PC-9 (cell line): Measurements from ENCODE around the gene SLC7A14. TPM values are rescaled to one million over a fixed set of nuclear protein-coding genes. Genes with fewer than 3 reads are reported as not detected.

Experiments used
- BruUV-seq: library from RNA; stranded (reverse); fragments of 400-500 nt; replicated peaks from 2 replicates; lab custom pipeline; 2021; lab: Mats Ljungman, UMichigan
- CTCF ChIA-PET: fragments of 300-600 bp; sonication (Branson Sonifier 250); formaldehyde crosslinking; loops from one replicate; lab custom pipeline; 2022; ENCODE audit warnings: antibody characterized with exemption; lab: Charles Lee
- POLR2A ChIA-PET: fragments of 300-600 bp; sonication (Branson Sonifier 250); formaldehyde crosslinking; loops from one replicate; lab custom pipeline; 2022; ENCODE audit warnings: antibody characterized with exemption; ENCODE audit not compliant: unreplicated experiment; lab: Charles Lee
- DNase-seq, 2 experiments: peaks; one replicate each; pipeline versions ENCODE4 v3.0.0 to v3.0.0-alpha.2; 2015 to 2022; ENCODE audit warnings: mixed read lengths in 1 of 2
- H2AFZ ChIP-seq: fragments of 200-600 bp; sonication (generic); 2 replicates; pipeline ENCODE4 v1.8.1; 2017; ENCODE audit warnings: antibody characterized with exemption
- H3F3A ChIP-seq: fragments of 200-600 bp; sonication (generic); 2 replicates; pipeline ENCODE4 v1.8.1; 2017; ENCODE audit warnings: antibody characterized with exemption, mild to moderate bottlenecking, low read depth; ENCODE audit not compliant: insufficient read depth
- H3K27ac ChIP-seq: fragments of 200-600 bp; sonication (generic); 2 replicates; pipeline ENCODE4 v1.6.1; 2016; ENCODE audit warnings: mixed run types
- H3K27me3 ChIP-seq: fragments of 200-600 bp; sonication (generic); 2 replicates; pipeline ENCODE4 v1.6.1; 2016; ENCODE audit warnings: low read depth, mixed run types; ENCODE audit not compliant: insufficient read depth
- H3K36me3 ChIP-seq: fragments of 200-600 bp; sonication (generic); 2 replicates; pipeline ENCODE4 v1.6.1; 2016; ENCODE audit warnings: low read depth, mixed run types
- H3K4me1 ChIP-seq: fragments of 200-600 bp; sonication (generic); replicated peaks from 2 replicates; pipeline ENCODE4 v1.6.1; 2016; ENCODE audit warnings: mixed run types; ENCODE audit not compliant: insufficient read depth
- H3K4me2 ChIP-seq: fragments of 200-600 bp; sonication (generic); 2 replicates; pipeline ENCODE4 v1.6.1; 2017; ENCODE audit warnings: mixed run types
- H3K4me3 ChIP-seq: fragments of 200-600 bp; sonication (generic); 2 replicates; pipeline ENCODE4 v1.6.1; 2016; ENCODE audit warnings: mixed run types
- H3K79me2 ChIP-seq: fragments of 200-600 bp; sonication (generic); 2 replicates; pipeline ENCODE4 v1.6.1; 2017; ENCODE audit warnings: low read depth, mixed run types
- H3K9me2 ChIP-seq: fragments of 200-600 bp; sonication (generic); 2 replicates; pipeline ENCODE4 v1.8.1; 2017; ENCODE audit warnings: mild to moderate bottlenecking; ENCODE audit not compliant: insufficient read depth
- H3K9me3 ChIP-seq: fragments of 200-600 bp; sonication (generic); 2 replicates; pipeline ENCODE4 v1.8.1; 2016; ENCODE audit warnings: low read depth; ENCODE audit not compliant: insufficient read depth
- H4K20me1 ChIP-seq: fragments of 200-600 bp; sonication (generic); 2 replicates; pipeline ENCODE4 v1.8.1; 2017; ENCODE audit not compliant: insufficient read depth
- CTCF ChIP-seq: fragments of 200-600 bp; sonication (generic); conservative IDR thresholded peaks from 2 replicates; pipeline ENCODE4 v1.6.1; 2017; ENCODE audit warnings: mixed run types, antibody characterized with exemption, mild to moderate bottlenecking, moderate library complexity
- EZH2 ChIP-seq: fragments of 200-600 bp; sonication (generic); IDR thresholded peaks from 2 replicates; pipeline ENCODE4 v1.8.0; 2017; ENCODE audit warnings: antibody characterized with exemption, low read depth
- intact Hi-C: fragments of 100-400 bp; cut with micrococcal nuclease; formaldehyde crosslinking; loops from one replicate; pipeline ENCODE4 v1.10.0; 2022; ENCODE audit not compliant: unreplicated experiment
- total RNA-seq: library from RNA; stranded (reverse); gene quantifications from 2 replicates; pipeline ENCODE4 v1.2.3, GENCODE V29; 2021

SLC7A14 gene
- total RNA-seq, 1 experiment from 2014 or later, result not detected

- Histone ChIP-seq H3F3A (no peaks in the 10 kb centered on the region), H3K27ac (no peak overlapping the region), H3K27me3 (no peaks in the 10 kb centered on the region), H4K20me1 (no peaks in the 10 kb centered on the region), H3K4me1 (no peaks in the 10 kb centered on the region), H3K4me2 (no peak overlapping the region), H2AFZ (no peak overlapping the region), H3K9me2 (no peaks in the 10 kb centered on the region), H3K79me2 (no peaks in the 10 kb centered on the region), H3K36me3 (no peaks in the 10 kb centered on the region), H3K4me3 (no peak overlapping the region), H3K9me3 (no peaks in the 10 kb centered on the region)
- DNase-seq, result no peak
- intact Hi-C loops, result loop anchor here (5.0 kb wide), 1 partner anchor 262 kb away; no protein-coding TSS in a partner anchor
- BruUV-seq, result no TSS peak
- TF ChIP-seq CTCF, result no peak
- no peak for TF ChIP-seq EZH2
- ChIA-PET CTCF (no interaction called here), POLR2A (interaction anchor here (0.6 kb wide), 1 partner anchor 22 kb away, joined by 9 read pairs; no protein-coding TSS in a partner anchor)
Measured at GRCh38 chr3:170425491-170426239, 160.2 kb downstream of the SLC7A14 start.

GRCh38 chr3:170424879-170425278 is 161.0 kb downstream of the SLC7A14 start:
- CTCF ChIA-PET, result no interaction called here

GRCh38 chr3:170423001-170423615 is 162.8 kb downstream of the SLC7A14 start:
- Histone ChIP-seq H3K4me1 (no peaks in the 10 kb centered on the region), H3K79me2 (no peaks in the 10 kb centered on the region), H2AFZ (no peak overlapping the region), H4K20me1 (no peaks in the 10 kb centered on the region), H3K27me3 (no peaks in the 10 kb centered on the region), H3F3A (no peaks in the 10 kb centered on the region), H3K27ac (no peak overlapping the region), H3K4me2 (no peak overlapping the region), H3K4me3 (no peak overlapping the region), H3K9me3 (no peaks in the 10 kb centered on the region), H3K36me3 (no peaks in the 10 kb centered on the region), H3K9me2 (no peaks in the 10 kb centered on the region)
- CTCF ChIA-PET, result interaction anchor here (0.5 kb wide), 1 partner anchor 380 kb away, joined by 5 read pairs; no protein-coding TSS in a partner anchor
- DNase-seq, result no peak
- TF ChIP-seq CTCF, result no peak
- no peak for TF ChIP-seq EZH2
- intact Hi-C loops, result no loop called here
- no TSS peak for BruUV-seq
- POLR2A ChIA-PET, result no interaction called here

More at GRCh38 chr3:170424879-170425278, 161.0 kb downstream of the SLC7A14 start:
- no peaks in the 10 kb centered on the region for H3K9me3 ChIP-seq
- H3K4me3 ChIP-seq, result no peak overlapping the region
- no peak overlapping the region for H3K4me2 ChIP-seq
- H3K27ac ChIP-seq, result no peak overlapping the region
- intact Hi-C loops, result loop anchor here (5.0 kb wide), 1 partner anchor 262 kb away; no protein-coding TSS in a partner anchor
- H3K9me2 ChIP-seq, result no peaks in the 10 kb centered on the region
- DNase-seq, result no peak
- no peaks in the 10 kb centered on the region for H3K4me1 ChIP-seq
- no peaks in the 10 kb centered on the region for H3K27me3 ChIP-seq
- no peak for TF ChIP-seq EZH2
- no peak for TF ChIP-seq CTCF
- POLR2A ChIA-PET, result no interaction called here
- H2AFZ ChIP-seq, result no peak overlapping the region
- no peaks in the 10 kb centered on the region for H3K79me2 ChIP-seq
- no peaks in the 10 kb centered on the region for H4K20me1 ChIP-seq
- BruUV-seq, result no TSS peak
- H3K36me3 ChIP-seq, result no peaks in the 10 kb centered on the region
- H3F3A ChIP-seq, result no peaks in the 10 kb centered on the region
